IMR-90 (cell line): ENCODE data around the gene DCHS2. TPM values are rescaled to one million over a fixed set of nuclear protein-coding genes. Genes with fewer than 3 reads are reported as not detected.
A peak's percentile ranks its signal among the peaks of the same experiment; 100 is the strongest.

Experiments used
- ATAC-seq: fragments of 200-7000 bp; cut with Tn5 transposase; 2 replicates; pipeline ENCODE4 v1.9.1; 2020; ENCODE audit warnings: low read depth, mild to moderate bottlenecking, moderate library complexity
- BruUV-seq: library from RNA; stranded (reverse); fragments of 400-500 nt; replicated peaks from 2 replicates; lab custom pipeline; 2021; lab: Mats Ljungman, UMichigan
- CTCF ChIA-PET: fragments of 300-600 bp; formaldehyde crosslinking; extraction: SDS; loops from one replicate; lab custom pipeline; 2021; ENCODE audit warnings: antibody characterized with exemption; lab: Yijun Ruan, JAX
- POLR2A ChIA-PET: fragments of 300-600 bp; sonication (Branson Sonifier 250); formaldehyde crosslinking; loops from one replicate; lab custom pipeline; 2022; ENCODE audit warnings: antibody characterized with exemption; ENCODE audit not compliant: unreplicated experiment; lab: Charles Lee
- DNase-seq: peaks from one replicate; pipeline ENCODE4 v3.0.0; 2013
- H2AFZ ChIP-seq: replicated peaks from 2 replicates; pipeline ENCODE3; 2013; ENCODE audit warnings: low read length, mild to moderate bottlenecking; ENCODE audit not compliant: poor library complexity
- H2AK5ac ChIP-seq: 2 replicates; pipeline ENCODE4 v1.6.1; 2013; ENCODE audit warnings: low read depth, low read length, inconsistent platforms
- H2AK9ac ChIP-seq: replicated peaks from 2 replicates; pipeline ENCODE3; 2013; ENCODE audit warnings: mild to moderate bottlenecking, low read depth, low read length, moderate library complexity; ENCODE audit not compliant: poor library complexity
- H2BK120ac ChIP-seq: 2 replicates; pipeline ENCODE4 v1.6.1; 2013; ENCODE audit warnings: low read depth, low read length, inconsistent platforms
- H2BK15ac ChIP-seq: 3 replicates; pipeline ENCODE4 v1.6.1; 2013; ENCODE audit warnings: low read depth, low read length, inconsistent platforms
- H2BK20ac ChIP-seq: 2 replicates; pipeline ENCODE4 v1.6.1; 2013; ENCODE audit warnings: low read depth, mild to moderate bottlenecking, inconsistent platforms, low read length, moderate library complexity
- H2BK5ac ChIP-seq: 2 replicates; pipeline ENCODE4 v1.6.1; 2013; ENCODE audit warnings: mild to moderate bottlenecking, low read depth, low read length, inconsistent platforms; ENCODE audit not compliant: poor library complexity, severe bottlenecking
- H3K14ac ChIP-seq: replicated peaks from 2 replicates; pipeline ENCODE4 v1.6.1; 2013; ENCODE audit warnings: low read depth, low read length, inconsistent platforms
- H3K18ac ChIP-seq: 2 replicates; pipeline ENCODE4 v1.6.1; 2013; ENCODE audit warnings: low read depth, low read length, control low read depth
- H3K23ac ChIP-seq: 2 replicates; pipeline ENCODE4 v1.6.1; 2013; ENCODE audit warnings: low read depth, low read length, inconsistent platforms
- H3K27ac ChIP-seq: 2 replicates; pipeline ENCODE4 v1.5.1; 2013; ENCODE audit warnings: mild to moderate bottlenecking, control low read depth, low read length; ENCODE audit not compliant: insufficient read depth
- H3K27me3 ChIP-seq: 2 replicates; pipeline ENCODE4 v1.6.1; 2013; ENCODE audit warnings: low read length; ENCODE audit not compliant: control insufficient read depth, insufficient read depth
- H3K36me3 ChIP-seq: 2 replicates; pipeline ENCODE4 v1.6.1; 2013; ENCODE audit warnings: low read length, mixed read lengths; ENCODE audit not compliant: control insufficient read depth, insufficient read depth
- H3K4ac ChIP-seq: 2 replicates; pipeline ENCODE4 v1.6.1; 2013; ENCODE audit warnings: low read depth, low read length, inconsistent platforms
- H3K4me1 ChIP-seq: 2 replicates; pipeline ENCODE4 v1.6.1; 2013; ENCODE audit warnings: low read length, mixed read lengths; ENCODE audit not compliant: control insufficient read depth, insufficient read depth
- H3K4me2 ChIP-seq: 2 replicates; pipeline ENCODE4 v1.6.1; 2013; ENCODE audit warnings: low read depth, mild to moderate bottlenecking, control low read depth, low read length, moderate library complexity
- H3K4me3 ChIP-seq: 2 replicates; pipeline ENCODE4 v1.5.1; 2013; ENCODE audit warnings: low read depth, mild to moderate bottlenecking, control low read depth, low read length, moderate library complexity; ENCODE audit not compliant: insufficient read depth
- H3K56ac ChIP-seq: 2 replicates; pipeline ENCODE4 v1.6.1; 2013; ENCODE audit warnings: low read length, inconsistent platforms; ENCODE audit not compliant: insufficient read depth; ENCODE audit errors: extremely low read depth
- H3K79me1 ChIP-seq, 2 experiments: 2 replicates each; pipeline ENCODE4 v1.6.1; 2013; ENCODE audit warnings: low read length in 2 of 2, inconsistent platforms in 1 of 2, low read depth in 1 of 2
- H3K9ac ChIP-seq: 2 replicates; pipeline ENCODE4 v1.6.1; 2013; ENCODE audit warnings: low read depth, low read length, control low read depth
- H3K9me1 ChIP-seq: 2 replicates; pipeline ENCODE4 v1.6.1; 2013; ENCODE audit warnings: low read length, inconsistent platforms; ENCODE audit not compliant: insufficient read depth
- H3K9me3 ChIP-seq: 2 replicates; pipeline ENCODE4 v1.6.1; 2013; ENCODE audit warnings: low read length; ENCODE audit not compliant: control insufficient read depth, insufficient read depth
- H4K20me1 ChIP-seq: 2 replicates; pipeline ENCODE4 v1.6.1; 2013; ENCODE audit warnings: low read length, inconsistent platforms; ENCODE audit not compliant: insufficient read depth
- H4K5ac ChIP-seq: 2 replicates; pipeline ENCODE4 v1.6.1; 2013; ENCODE audit warnings: mild to moderate bottlenecking, low read depth, low read length, control low read depth
- H4K8ac ChIP-seq, 2 experiments: 2 replicates each; pipeline ENCODE4 v1.6.1; 2013; ENCODE audit warnings: low read depth in 2 of 2, low read length in 2 of 2, control low read depth in 1 of 2, inconsistent platforms in 1 of 2
- H4K91ac ChIP-seq: 2 replicates; pipeline ENCODE4 v1.6.1; 2013; ENCODE audit warnings: low read depth, low read length, inconsistent platforms; ENCODE audit not compliant: insufficient read depth
- RAD21 ChIP-seq: IDR thresholded peaks from 2 replicates; pipeline ENCODE4 v1.6.1; 2012; ENCODE audit warnings: low read length, improper control_type of control experiment
- USF2 ChIP-seq: fragments of 150-350 bp; IDR thresholded peaks from 2 replicates; pipeline ENCODE4 v1.6.1; 2017; ENCODE audit warnings: mild to moderate bottlenecking, antibody characterized with exemption, low read length, low read depth
- WGBS, 2 experiments: methylation state at CpG; one replicate each; pipeline versions ENCODE4 v1.1.5 to v1.1.7; 2013; ENCODE audit warnings: missing lambda C conversion rate in 2 of 2; ENCODE audit not compliant: insufficient read length in 1 of 2; ENCODE audit errors: extremely low coverage in 2 of 2; 5-methylcytosine and 5-hydroxymethylcytosine counted together
- dilution Hi-C: fragments of 300-500 bp; cut with HindIII; formaldehyde crosslinking; loops from one replicate; pipeline ENCODE4 v1.14.3; 2018; ENCODE audit warnings: low sequenced_read_pairs; ENCODE audit not compliant: unreplicated experiment
- in situ Hi-C: fragments of 300-500 bp; cut with MboI; formaldehyde crosslinking; loops from 3 replicates; pipeline ENCODE4 v1.14.3; 2019; ENCODE audit warnings: low sequenced_read_pairs, inconsistent platforms, mixed read lengths
- intact Hi-C: fragments of 100-400 bp; cut with micrococcal nuclease; formaldehyde crosslinking; loops from 2 replicates; pipeline ENCODE4 v1.10.0; 2022
- polyA plus RNA-seq, 3 experiments: library from polyadenylated mRNA; depleted of rRNA; stranded (reverse); fragments of >200 nt; gene quantifications; 2 replicates each; pipeline ENCODE4 v1.2.3, GENCODE V29; 2012; ENCODE audit warnings: low replicate concordance in 1 of 3
- total RNA-seq: library from RNA; depleted of rRNA; stranded (reverse); fragments of >200 nt; gene quantifications from 2 replicates; pipeline ENCODE4 v1.2.3, GENCODE V29; 2012

Gene DCHS2
- total and polyA plus RNA-seq, 2 of the 4 experiments (the other 2 are of a cell fraction), result not detected

DNA sequence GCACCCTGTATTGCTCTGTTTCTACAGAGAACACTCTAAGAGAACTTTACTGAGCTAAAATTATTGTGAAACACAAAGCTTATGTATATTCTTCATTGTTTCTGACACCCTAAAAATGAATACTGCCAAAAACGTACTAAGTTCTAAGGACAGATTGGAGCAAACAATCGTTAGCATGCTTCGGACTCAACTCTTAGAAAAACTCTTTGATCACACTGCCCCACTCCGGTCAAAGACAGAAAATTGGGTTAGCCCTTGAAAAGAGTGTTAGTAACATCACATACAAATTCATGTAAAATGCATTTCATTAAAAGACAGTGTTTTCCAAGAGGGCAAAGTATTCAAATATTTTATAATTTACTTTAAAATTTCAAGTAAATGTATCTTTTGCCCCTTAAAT is 177.4 kb downstream of the DCHS2 start:
- BruUV-seq, result no TSS peak
- CTCF ChIA-PET, result no interaction called here
- intact Hi-C loops, result loop anchor here (1.0 kb wide), 1 partner anchor 528 kb away; no protein-coding TSS in a partner anchor
- H3K9me3 ChIP-seq, result no peaks in the 10 kb centered on the region
- no peak overlapping the region for H3K14ac ChIP-seq
- no peak for DNase-seq
- H3K4me3 ChIP-seq, result no peak overlapping the region
- WGBS, 2 experiments, result no CpG with 5 or more reads among the region's 4 CpGs
- no peaks in the 10 kb centered on the region for H3K9me1 ChIP-seq
- no peak overlapping the region for H4K8ac ChIP-seq
- no peak overlapping the region for H4K5ac ChIP-seq
- no peak for ATAC-seq
- peak; percentile 18; the same call in 1 of the 2 replicates for TF ChIP-seq RAD21
- no peak for TF ChIP-seq USF2
- no peak overlapping the region for H2AFZ ChIP-seq
- dilution Hi-C loops, result no loop called here
- no peaks in the 10 kb centered on the region for H3K27me3 ChIP-seq
- no peaks in the 10 kb centered on the region for H3K36me3 ChIP-seq
- POLR2A ChIA-PET, result no interaction called here
- no peak overlapping the region for H2AK5ac ChIP-seq
- H4K91ac ChIP-seq, result no peak overlapping the region
- H3K79me1 ChIP-seq, result no peaks in the 10 kb centered on the region
- no peak overlapping the region for H2BK5ac ChIP-seq
- in situ Hi-C loops, result no loop called here
- no peak overlapping the region for H3K56ac ChIP-seq
- no peak overlapping the region for H2BK15ac ChIP-seq
- no peak overlapping the region for H3K23ac ChIP-seq
- no peak overlapping the region for H3K18ac ChIP-seq
- H3K4me2 ChIP-seq, result no peak overlapping the region
- no peak overlapping the region for H2AK9ac ChIP-seq
- H3K27ac ChIP-seq, result no peak overlapping the region
- H3K9ac ChIP-seq, result no peak overlapping the region
- no peak overlapping the region for H3K4ac ChIP-seq
- no peaks in the 10 kb centered on the region for H3K4me1 ChIP-seq
- no peak overlapping the region for H2BK20ac ChIP-seq
- H4K20me1 ChIP-seq, result no peaks in the 10 kb centered on the region
- no peak overlapping the region for H2BK120ac ChIP-seq
